ENCODE measurements around the gene DGCR8. TPM values are rescaled to one million over a fixed set of nuclear protein-coding genes. Genes with fewer than 3 reads are reported as not detected.

Gene DGCR8
- total RNA-seq, 1 donor from 2014 or later = 29.0 TPM

DNA sequence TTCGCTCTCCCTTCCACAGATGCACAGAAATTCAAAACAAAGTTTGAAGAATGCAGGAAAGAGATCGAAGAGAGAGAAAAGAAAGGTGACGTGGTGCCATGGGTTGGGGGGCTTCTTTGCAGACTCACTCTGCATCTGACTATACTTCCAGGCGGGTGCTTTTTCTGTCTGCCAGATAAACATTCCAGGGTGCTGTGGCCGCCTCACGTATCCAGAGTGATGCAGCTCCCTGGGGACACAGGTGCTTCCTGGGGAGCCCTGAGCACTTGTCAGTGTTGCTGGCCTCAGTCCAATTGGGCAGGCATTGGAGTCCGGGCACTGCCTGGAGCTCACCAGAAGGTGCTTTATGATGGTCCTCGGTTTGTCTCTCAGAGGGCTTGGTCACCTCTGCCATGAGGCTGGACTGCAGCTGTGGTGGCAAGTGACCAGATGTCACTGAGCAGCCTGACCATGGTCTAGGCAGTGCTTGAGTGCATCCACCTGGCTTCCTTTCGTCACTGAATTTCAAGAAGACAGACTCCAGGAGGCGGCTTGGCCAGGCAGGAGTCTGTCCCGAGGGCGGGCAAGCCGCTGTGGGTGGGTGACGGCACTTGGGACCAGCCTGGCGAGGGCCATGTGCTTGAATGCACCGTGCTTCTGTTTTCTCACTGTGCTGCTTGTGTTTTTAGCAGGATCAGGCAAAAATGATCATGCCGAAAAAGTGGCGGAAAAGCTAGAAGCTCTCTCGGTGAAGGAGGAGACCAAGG is 46.4 kb downstream of the DGCR8 start:
- no peak for DNase-seq (ENCODE audit: low read depth)
- Histone ChIP-seq H3K4me1 (ENCODE audit: insufficient read depth, low read length) (no peaks in the 10 kb centered on the region), H3K79me2 (ENCODE audit: insufficient read depth, low read length) (peaks cover 29% of the 10 kb centered on the region), H3K9me3 (ENCODE audit: insufficient read depth, low read depth, low read length) (no peaks in the 10 kb centered on the region), H4K20me1 (ENCODE audit: insufficient read depth, low read length) (peaks cover 39% of the 10 kb centered on the region), H3K4me2 (ENCODE audit: low read length) (no peak overlapping the region), H2AFZ (ENCODE audit: low read depth, low read length) (no peak overlapping the region), H3K36me3 (ENCODE audit: insufficient read depth, low read length) (peaks cover 10% of the 10 kb centered on the region), H3K4me3 (ENCODE audit: insufficient read depth, low read depth, low read length) (no peak overlapping the region), H3K9ac (ENCODE audit: low read length) (no peak overlapping the region), H3K27ac (ENCODE audit: low read depth, low read length) (no peak overlapping the region), H3K27me3 (ENCODE audit: insufficient read depth, low read length) (no peaks in the 10 kb centered on the region)
- TF ChIP-seq EZH2 (IDR thresholded peaks at IDR 0.05; ENCODE audit: insufficient read depth, low read length) (no peak), CTCF (IDR thresholded peaks at IDR 0.05; ENCODE audit: insufficient read depth, low read depth, low read length) (no peak)
- Mint-ChIP-seq H3K4me3 (ENCODE audit: unreplicated experiment) (no peak overlapping the region), H3K27ac (ENCODE audit: unreplicated experiment) (no peak overlapping the region), H3K36me3 (ENCODE audit: low read depth, unreplicated experiment) (peaks cover 8% of the 10 kb centered on the region), H3K4me1 (ENCODE audit: low read depth, unreplicated experiment) (no peaks in the 10 kb centered on the region), H3K27me3 (ENCODE audit: low read depth, unreplicated experiment) (no peaks in the 10 kb centered on the region), H3K9me3 (ENCODE audit: unreplicated experiment) (no peaks in the 10 kb centered on the region)
- no peak for FAIRE-seq

DNA sequence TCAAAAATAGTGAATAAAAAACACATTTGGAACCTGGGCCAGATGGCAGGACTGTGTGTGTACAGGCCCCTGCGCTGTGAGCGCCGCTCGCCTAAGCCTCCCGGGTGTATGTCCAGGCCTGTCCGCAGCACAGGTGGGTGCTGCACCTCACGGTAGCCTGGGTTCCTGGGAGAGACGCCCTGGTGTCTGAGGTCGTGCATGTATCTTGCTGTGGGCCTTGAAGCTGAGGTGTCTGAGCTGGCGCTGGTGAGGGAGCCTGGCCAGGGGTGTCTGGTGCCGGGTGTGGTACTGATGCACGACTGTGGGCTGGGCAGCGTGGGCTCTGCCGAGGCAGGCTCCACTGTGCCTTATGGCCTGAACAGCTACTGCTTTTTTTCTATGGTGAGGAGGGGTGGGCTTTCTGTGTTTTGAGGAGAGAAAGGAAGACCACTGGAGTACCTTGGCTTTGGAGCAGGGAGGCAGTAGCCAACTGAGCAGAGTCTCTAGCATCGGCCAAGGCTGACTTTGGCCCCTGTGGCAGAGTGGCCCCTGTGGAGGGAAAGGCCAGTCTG is 47.4 kb downstream of the DGCR8 start:
- H3K36me3 Mint-ChIP-seq (ENCODE audit: low read depth, unreplicated experiment) = peaks cover 5% of the 10 kb centered on the region

More for the DNA sequence above, 47.4 kb downstream of the DGCR8 start:
- no peaks in the 10 kb centered on the region for H3K4me1 Mint-ChIP-seq (ENCODE audit: low read depth, unreplicated experiment)
- no peak overlapping the region for H3K27ac ChIP-seq (ENCODE audit: low read depth, low read length)
- H3K4me1 ChIP-seq (ENCODE audit: insufficient read depth, low read length) = peaks cover 1% of the 10 kb centered on the region
- no peak overlapping the region for H2AFZ ChIP-seq (ENCODE audit: low read depth, low read length)
- no peaks in the 10 kb centered on the region for H3K9me3 Mint-ChIP-seq (ENCODE audit: unreplicated experiment)
- no peak overlapping the region for H3K9ac ChIP-seq (ENCODE audit: low read length)
- FAIRE-seq (no peak), DNase-seq (ENCODE audit: low read depth) (no peak)
- H3K4me3 Mint-ChIP-seq (ENCODE audit: unreplicated experiment) = no peak overlapping the region
- no peak for TF ChIP-seq EZH2 (IDR thresholded peaks at IDR 0.05; ENCODE audit: insufficient read depth, low read length)
- TF ChIP-seq CTCF (IDR thresholded peaks at IDR 0.05; ENCODE audit: insufficient read depth, low read depth, low read length) = no peak
- peaks cover 34% of the 10 kb centered on the region for H4K20me1 ChIP-seq (ENCODE audit: insufficient read depth, low read length)
- no peak overlapping the region for H3K4me3 ChIP-seq (ENCODE audit: insufficient read depth, low read depth, low read length)
- H3K36me3 ChIP-seq (ENCODE audit: insufficient read depth, low read length) = peaks cover 7% of the 10 kb centered on the region
- H3K9me3 ChIP-seq (ENCODE audit: insufficient read depth, low read depth, low read length) = no peaks in the 10 kb centered on the region
- no peaks in the 10 kb centered on the region for H3K27me3 Mint-ChIP-seq (ENCODE audit: low read depth, unreplicated experiment)
- no peak overlapping the region for H3K4me2 ChIP-seq (ENCODE audit: low read length)
- peaks cover 26% of the 10 kb centered on the region for H3K79me2 ChIP-seq (ENCODE audit: insufficient read depth, low read length)
- H3K27me3 ChIP-seq (ENCODE audit: insufficient read depth, low read length) = no peaks in the 10 kb centered on the region
- no peak overlapping the region for H3K27ac Mint-ChIP-seq (ENCODE audit: unreplicated experiment)

All from astrocyte (in vitro differentiated cells and primary cell).